GM12865 (cell line): ENCODE results near the gene ACYP1.

Experiments
- DNase-seq: peaks from one replicate; pipeline ENCODE4 v3.0.0; 2010; ENCODE audit warnings: low read depth
- H3K4me3 ChIP-seq: 2 replicates; pipeline ENCODE4 v1.5.1; 2011; ENCODE audit warnings: mild to moderate bottlenecking, low read depth, low read length, control low read depth
- TF ChIP-seq, protein P1 (sequence below): IDR thresholded peaks from 2 replicates; pipeline ENCODE4 v1.5.1; 2011; ENCODE audit warnings: low read length, control low read depth, low read depth, inconsistent platforms; ENCODE audit not compliant: insufficient read depth; ENCODE audit errors: missing control alignments

Gene ACYP1

DNA sequence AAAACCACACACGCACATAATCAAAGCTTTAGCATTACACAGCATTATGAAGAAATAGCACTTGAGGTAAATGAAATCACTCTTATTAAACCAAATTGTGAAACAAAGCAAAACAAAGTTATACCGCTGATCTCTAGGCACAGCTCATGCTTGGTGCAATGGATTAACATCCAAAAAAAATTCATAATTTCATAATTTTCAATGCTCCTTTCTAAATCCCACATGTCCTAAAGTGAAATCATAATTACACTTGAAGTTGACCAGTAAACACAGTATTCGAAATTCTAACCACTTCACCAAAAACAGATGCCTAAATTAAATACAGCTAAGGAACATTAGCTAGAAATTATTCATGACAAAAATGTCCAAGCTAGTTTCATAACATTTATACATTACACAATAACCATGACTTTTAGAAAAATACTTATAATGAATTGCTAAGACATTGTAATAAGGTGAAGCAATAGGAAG lies 14.1 kb downstream of the ACYP1 start:
- no peak overlapping the region for H3K4me3 ChIP-seq
- no peak for DNase-seq
- TF ChIP-seq, protein P1, sequence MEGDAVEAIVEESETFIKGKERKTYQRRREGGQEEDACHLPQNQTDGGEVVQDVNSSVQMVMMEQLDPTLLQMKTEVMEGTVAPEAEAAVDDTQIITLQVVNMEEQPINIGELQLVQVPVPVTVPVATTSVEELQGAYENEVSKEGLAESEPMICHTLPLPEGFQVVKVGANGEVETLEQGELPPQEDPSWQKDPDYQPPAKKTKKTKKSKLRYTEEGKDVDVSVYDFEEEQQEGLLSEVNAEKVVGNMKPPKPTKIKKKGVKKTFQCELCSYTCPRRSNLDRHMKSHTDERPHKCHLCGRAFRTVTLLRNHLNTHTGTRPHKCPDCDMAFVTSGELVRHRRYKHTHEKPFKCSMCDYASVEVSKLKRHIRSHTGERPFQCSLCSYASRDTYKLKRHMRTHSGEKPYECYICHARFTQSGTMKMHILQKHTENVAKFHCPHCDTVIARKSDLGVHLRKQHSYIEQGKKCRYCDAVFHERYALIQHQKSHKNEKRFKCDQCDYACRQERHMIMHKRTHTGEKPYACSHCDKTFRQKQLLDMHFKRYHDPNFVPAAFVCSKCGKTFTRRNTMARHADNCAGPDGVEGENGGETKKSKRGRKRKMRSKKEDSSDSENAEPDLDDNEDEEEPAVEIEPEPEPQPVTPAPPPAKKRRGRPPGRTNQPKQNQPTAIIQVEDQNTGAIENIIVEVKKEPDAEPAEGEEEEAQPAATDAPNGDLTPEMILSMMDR = no peak

DNA sequence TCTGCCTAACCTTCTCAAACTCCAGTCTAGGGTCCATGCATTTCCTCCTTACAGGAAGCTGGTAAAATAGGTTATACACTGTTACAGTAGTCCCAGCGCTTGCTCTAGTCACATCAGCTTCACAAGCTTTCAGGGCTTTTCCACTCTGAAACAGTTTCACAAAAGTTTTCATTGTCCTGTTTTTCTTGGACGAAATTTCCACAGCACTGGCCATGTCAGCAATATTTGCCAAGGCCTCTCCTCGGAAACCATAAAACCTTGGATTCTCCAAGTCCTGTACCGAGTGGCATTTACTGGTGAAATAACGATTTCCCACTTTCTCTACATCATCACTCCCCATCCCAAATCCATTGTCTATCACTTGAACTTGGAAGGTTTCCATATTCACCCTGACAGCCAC lies 14.7 kb downstream of the ACYP1 start:
- H3K4me3 ChIP-seq = no peak overlapping the region
- DNase-seq = no peak
- TF ChIP-seq, protein P1 = no peak

DNA sequence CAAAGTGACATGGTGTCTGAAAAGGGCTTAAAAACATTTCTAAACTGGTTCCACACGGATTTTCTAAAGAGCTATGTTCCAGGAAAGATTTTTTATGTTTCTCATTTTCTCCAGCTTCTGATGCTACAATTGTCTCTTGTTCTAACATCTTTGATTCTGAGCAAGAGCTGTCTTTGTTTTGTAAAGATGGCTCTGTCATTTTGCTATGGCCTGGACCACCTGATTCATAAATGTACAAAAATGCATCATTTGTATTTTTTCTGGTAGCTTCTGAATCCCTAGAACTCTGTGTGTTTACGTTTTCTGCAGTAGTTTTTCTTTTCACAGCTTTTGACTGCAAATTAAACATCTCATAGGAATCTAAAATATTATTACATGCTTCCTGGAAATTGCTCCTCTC lies 15.7 kb downstream of the ACYP1 start:
- TF ChIP-seq, protein P1 = no peak
- H3K4me3 ChIP-seq = no peak overlapping the region
- DNase-seq = no peak

DNA sequence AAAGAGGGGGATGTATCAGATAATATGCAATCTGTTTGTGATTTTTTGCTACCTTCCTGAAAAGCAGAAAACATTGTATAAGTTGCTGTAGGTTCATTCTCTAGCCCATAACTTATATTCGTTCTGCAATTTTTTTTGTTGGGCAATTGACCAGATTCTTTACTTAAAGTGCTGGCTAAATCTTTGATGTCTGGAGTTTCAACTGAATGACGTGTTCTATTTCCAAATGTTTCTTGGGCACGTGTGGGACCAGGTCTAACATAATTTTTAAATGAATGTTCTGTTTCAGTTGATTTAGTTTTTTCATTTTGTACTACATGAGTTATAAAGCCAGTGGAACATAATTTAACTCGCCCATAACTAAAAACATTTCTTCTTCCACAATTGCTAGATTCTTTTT lies 16.3 kb downstream of the ACYP1 start:
- no peak overlapping the region for H3K4me3 ChIP-seq
- no peak for DNase-seq
- TF ChIP-seq, protein P1 = no peak

DNA sequence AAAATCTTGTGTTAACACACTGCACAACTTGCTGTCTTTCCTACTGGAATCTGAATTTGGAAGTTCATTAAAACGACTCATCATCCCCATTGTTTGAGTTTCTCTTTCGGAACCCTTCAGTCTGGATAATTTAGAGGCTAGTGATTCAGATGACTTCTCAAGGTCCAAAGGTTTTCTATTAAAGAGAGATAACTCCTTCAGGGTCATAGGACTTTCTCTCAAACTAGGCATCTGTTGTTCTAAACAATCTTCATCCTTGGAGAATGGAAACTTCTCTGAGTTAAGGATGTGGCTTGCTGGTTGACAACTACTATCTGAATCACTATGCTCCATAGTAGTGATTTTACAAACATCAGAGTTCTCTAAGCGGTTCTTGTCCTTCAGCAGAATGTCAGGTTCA lies 16.9 kb downstream of the ACYP1 start:
- DNase-seq = no peak
- TF ChIP-seq, protein P1 = no peak
- H3K4me3 ChIP-seq = no peak overlapping the region

DNA sequence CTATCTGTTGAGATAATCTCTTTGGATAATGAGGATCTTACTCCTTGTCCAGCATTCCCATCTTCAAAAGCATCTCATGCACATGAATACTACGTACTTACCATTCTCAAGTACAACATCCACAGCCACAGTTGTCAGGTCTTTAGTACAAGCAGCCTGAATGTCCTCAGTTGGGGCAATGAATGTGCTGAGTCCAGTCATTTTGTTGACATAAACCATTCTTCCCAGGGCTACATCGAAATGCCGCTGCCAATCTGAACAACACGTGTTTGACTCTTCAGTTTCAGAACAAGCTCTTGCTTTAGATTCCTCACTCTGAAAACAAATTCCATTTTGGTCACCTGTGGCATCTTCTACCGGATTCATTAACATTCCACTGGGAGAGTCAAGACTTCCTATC lies 17.5 kb downstream of the ACYP1 start:
- DNase-seq = no peak
- H3K4me3 ChIP-seq = no peak overlapping the region
- TF ChIP-seq, protein P1 = no peak

DNA sequence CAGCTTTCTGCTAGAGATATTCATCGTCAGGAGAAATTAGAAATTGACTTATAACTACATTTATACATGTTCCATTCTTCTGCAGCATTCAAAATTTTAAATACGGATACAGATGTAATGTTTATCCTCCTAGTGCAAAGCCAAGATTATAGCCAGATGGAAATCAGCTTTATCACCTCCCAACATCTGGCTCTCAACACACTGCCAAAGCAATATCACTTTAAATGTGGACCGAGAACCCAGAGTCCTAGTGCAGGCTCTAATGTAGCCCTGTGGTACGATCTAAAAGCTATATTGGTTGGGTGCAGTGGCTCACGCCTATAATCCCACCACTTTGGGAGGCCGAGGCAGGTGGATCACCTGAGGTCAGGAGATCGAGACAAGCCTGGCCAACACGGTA lies 19.1 kb downstream of the ACYP1 start:
- TF ChIP-seq, protein P1 = no peak
- DNase-seq = no peak
- no peak overlapping the region for H3K4me3 ChIP-seq
